NCI-H2081 treated with DMSO at 0.1 percent for 48 hours (cell line): ENCODE data around the gene WDR20.
"Not testable (repeated sequence)": the region's sequence is repeated elsewhere in the genome, so short reads cannot be mapped to it uniquely, and the experiment has no call there.

ENCODE experiments used
- DNase-seq: peaks from one replicate; lab custom pipeline; 2025; lab: John Stamatoyannopoulos, UW

The WDR20 gene

DNA sequence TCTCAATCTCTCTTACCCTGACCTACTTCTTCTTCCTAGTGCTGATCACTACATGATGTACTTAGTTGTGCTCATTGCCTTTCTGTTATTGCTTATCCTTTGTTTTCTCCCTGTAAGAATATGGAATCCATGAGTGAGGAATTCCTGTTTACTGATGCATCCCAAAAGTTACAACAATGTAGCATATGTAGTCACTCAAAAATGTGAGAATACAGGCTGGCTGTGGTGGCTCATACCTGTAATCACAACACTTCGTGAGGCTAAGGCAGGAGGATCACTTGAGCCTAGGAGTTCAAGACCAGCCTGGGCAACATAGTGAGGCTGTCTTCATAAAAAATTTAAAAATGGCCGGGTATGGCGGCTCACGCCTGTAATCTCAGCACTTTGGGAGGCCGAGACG is 8.0 kb upstream of the WDR20 start:
- no peak for DNase-seq

DNA sequence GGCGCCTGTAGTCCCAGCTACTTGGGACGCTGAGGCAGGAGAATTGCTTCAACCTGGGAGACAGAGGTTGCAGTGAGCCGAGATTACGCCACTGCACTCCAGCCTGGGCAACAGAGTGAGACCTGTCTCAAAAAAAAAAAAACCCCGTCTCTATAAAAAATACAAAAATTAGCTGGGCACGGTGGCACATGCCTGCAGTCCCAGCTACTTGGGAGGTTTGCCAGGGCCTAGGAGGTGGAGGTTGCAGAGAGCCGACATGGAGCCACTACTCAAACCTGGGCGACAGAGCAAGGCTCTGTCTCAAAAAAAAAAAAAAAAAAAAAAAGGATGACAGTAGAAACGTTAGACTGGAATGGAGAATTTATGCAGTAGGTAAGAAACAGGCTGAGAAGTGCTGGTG is 5.7 kb upstream of the WDR20 start:
- DNase-seq: not testable (repeated sequence)

DNA sequence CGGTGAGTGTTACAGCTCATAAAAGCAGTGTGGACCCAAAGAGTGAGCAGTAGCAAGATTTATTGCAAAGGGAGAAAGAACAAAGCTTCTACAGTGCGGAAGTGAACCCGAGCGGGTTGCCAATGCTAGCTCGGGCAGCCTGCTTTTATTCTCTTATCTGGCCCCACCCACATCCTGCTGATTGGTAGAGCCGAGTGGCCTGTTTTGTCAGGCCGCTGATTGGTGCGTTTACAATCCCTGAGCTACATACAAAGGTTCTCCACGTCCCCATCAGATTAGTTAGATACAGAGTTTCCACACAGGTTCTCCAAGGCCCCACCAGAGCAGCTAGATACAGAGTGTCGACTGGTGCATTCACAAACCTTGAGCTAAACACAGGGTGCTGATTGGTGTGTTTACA is 5.0 kb upstream of the WDR20 start:
- DNase-seq: not testable (repeated sequence)

DNA sequence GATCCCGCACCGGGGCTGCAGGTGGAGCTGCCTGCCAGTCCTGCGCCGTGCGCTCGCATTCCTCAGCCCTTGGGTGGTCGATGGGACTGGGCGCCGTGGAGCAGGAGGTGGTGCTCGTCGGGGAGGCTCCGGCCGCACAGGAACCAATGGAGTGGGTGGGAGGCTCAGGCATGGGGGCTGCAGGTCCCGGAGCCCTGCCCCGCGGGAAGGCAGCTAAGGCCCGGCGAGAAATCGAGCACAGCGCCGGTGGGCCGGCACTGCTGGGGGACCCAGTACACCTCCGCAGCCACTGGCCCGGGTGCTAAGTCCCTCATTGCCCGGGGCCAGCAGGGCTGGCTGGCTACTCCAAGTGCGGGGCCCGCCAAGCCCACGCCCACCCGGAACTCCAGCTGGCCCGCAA is 4.2 kb upstream of the WDR20 start:
- not testable (repeated sequence) for DNase-seq

DNA sequence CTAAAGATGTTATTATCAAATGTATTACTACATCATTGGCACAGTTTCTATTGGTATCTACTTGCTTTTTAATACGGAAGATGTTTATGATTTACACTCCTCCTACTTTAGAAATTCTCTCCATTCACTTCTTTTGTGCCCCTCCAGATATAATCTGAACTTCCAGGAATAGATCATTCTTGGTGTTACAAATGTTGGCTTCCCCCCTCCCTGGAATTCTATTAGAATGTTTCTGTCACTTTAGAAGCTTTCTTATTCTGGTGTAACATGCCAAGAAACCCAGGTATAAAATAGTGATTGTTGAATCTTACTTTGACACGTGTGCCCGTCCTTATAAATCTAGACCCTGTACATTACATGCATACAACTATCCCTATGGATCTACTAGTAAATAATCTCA is 1.2 kb upstream of the WDR20 start:
- DNase-seq: no peak

DNA sequence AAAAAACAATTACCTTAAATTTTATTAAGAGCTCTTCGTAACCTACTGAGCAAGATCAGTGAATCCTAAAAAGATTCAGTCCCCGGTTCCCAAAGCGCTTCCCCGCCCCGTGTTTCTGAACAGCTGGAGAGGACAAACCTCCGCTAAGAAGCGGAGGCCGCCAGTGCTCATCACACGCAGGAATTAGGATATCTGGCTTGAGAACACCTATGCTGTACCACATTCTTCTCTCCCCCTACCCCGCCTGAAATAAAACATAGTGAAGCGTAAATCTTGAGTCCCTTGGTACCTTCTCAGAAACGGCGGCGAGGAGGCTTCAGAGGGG is 774 bp upstream of the WDR20 start:
- no peak for DNase-seq

DNA sequence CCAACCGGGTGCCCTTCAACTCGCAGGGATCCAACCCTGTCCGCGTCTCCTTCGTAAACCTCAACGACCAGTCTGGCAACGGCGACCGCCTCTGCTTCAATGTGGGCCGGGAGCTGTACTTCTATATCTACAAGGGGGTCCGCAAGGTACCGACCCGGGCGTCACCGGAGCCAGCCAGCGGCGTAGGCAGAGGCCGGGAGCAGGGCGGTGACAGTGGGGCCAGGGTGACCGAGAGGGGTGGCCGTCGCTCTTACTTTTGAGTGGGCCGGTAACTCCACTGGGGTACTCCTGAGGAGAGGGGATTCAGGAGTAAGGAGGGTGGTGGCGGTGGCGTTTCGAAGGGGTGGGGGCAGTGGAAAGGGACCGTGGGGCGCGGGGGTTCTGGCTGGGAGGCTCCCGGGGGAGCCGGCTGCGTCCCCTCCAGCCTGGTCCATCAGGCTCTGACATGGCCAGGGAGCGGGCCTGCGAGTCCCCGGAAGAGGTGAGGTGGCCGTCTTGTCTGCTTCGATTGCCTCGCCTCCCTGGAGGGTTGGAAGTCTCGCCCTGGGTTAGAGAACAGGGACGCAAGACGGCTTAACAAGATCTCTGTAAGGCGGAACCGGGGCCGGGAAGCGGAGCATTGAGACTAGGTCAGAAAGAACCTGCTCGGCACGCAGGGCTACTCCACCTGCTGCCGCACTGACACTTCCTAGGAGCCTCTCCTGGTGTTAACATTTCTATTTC is 491 bp downstream of the WDR20 start:
- no peak for DNase-seq

DNA sequence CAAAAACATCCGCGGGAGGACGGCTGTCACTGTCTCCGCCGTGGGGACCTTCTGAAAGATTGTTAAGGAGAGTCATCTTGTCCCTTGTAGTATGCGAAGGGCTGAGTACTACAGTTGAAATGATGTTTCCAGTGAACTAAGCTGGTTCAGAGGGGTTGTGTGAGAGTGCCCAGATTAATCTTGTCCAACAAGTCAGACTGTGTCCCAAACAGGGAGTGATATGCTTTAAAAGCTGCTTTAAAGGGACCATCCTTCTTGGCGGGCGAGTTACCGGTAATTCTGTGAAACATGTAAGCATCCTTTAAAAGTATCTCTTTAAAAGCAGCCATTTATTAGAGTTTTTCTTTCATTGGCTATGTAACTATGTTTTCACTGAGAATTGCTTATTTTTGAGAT is 1.1 kb downstream of the WDR20 start:
- DNase-seq: no peak

DNA sequence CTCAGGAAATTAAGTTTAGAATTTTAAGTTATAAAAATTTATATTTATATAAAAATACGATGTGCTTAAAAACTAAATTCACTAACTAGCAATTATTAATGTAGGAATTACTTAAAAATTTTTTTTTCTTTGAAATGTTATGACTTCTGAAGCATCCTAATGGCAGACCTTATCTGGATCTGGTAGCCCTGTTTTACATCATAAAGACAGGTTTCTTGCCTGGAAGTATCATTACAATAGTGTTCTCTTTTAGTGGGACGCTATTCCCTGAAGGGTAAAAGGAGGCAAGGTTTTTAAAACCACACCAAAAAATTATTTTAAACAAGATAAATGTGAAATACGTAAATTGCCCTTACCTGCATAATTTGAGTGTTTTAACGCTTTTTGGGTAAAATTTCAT is 2.1 kb downstream of the WDR20 start:
- no peak for DNase-seq

DNA sequence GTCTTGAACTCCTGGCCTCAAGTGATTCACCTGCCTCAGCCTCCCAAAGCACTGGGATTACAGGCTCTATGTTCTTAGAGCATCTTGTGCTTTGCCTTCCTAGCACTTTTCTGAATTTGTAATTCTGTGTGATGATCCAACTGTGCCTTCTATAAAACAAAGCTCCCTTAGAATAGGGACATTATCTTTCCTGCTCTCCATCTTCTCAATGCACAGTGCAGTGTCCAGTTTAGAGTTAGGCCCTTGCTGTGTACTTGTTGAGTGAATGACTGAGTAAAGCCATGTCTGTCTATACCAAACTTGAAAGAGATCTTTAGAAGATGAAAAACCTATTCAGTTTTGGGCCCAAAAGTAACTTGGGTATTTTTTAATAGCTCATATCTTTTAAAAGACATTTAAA is 5.2 kb downstream of the WDR20 start:
- no peak for DNase-seq

DNA sequence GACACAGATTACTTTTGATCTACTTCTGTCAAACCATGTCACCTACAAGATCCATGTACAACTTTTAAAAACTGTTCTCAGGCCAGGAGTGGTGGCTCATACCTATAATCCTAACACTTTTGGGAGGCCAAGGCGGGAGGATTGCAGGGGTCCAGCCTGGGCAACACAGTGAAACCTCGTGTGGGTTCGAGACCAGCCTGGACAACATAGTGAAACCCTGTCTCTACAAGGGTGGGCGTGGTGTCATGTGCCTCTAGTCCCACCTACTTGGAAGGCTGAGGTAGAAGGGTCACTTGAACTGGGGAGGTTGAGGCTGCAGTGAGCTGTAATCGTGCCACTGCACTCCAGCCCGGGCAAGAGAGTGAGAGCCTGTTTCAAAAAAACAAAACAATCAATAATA is 5.7 kb downstream of the WDR20 start:
- no peak for DNase-seq

DNA sequence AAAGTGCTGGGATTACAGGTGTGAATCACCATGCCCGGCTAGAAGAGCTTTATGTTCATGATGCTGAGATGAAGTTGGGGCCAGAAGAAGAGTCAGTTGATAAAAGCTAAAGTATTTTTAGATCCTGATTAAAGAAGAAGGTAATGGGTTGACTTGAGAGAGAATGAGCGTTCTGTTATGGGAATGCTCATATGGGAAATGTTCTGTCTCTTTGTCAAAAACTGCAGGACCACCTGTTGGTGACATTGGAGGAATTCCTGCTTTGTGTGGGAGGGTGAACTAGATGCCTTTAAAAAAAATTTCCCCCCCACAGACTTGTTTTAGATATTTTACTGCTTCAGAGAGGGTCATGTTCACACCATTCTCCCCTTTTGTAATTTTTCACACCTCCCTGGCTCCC is 6.7 kb downstream of the WDR20 start:
- DNase-seq: no peak

DNA sequence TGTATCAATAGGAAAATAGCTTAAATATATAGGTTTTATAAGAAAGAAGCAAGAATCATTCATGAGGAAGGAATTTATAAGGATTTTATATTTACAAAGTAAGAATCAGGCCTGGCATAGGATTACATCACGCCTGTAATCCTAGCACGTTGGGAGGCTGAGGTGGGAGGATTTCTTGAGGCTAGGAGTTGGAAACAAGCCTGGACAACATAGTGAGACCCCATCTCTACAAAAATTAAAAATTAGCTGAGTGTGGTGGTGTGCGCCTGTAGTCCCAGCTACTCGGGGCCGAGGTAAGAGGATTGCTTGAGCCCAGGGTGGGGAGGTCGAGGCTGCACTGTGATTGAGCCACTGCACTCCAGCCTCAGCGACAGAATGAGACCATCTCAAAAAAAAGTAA is 10.4 kb downstream of the WDR20 start:
- no peak for DNase-seq

DNA sequence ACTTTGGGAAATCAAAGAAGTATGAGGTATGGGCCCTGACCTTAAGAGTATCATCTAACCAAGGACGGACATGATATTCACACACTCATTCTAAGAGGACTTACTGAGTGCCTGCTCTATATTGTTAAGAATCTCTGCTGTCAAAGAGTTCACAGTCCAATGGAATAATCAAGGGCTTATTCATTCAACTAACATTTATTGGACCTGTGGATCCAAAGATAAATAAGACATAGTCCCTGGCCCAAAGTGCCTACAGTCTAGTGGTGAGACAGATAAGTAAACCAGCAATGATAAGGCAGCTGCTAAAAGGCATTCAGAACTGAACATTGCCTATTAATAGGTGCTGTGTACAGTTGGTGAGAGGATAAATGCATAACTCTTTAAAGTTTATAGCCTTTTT is 11.0 kb downstream of the WDR20 start:
- DNase-seq: no peak

DNA sequence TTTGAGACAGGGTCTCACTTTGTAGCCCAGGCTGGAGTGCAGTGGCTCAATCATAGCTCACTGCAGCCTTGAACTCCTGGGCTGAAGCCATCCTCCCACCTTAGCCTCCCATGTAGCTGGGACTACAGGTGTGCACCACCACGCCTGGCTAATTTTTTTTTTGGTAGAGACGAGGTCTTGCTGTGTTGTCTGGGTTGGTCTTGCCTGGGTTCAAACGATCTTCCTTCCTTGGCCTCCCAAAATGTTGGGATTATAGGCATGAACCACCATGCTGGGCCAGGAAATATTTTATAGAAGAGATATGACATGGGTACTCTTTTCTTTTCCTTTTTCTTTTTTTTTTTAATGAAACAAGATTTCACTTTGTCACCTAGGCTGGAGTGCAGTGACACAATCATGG is 11.7 kb downstream of the WDR20 start:
- not testable (repeated sequence) for DNase-seq

DNA sequence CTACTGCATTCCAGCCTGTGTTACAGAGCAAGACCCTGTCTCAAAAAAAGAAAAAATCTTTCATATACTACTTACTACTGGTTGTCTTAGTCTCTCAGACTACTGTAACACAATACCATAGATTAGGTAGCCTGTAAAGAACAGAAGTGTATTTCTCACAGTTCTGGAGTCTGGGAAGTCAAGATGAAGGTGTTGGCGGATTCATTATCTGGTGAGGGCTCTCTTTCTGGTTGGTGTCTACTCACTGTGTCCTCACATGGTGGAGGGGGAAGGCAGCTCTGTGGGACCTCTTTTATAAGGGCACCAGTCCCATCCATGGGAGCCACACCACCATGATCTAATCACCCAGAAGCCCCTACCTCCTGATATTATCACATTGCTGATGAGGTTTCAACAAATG is 14.4 kb downstream of the WDR20 start:
- no peak for DNase-seq

DNA sequence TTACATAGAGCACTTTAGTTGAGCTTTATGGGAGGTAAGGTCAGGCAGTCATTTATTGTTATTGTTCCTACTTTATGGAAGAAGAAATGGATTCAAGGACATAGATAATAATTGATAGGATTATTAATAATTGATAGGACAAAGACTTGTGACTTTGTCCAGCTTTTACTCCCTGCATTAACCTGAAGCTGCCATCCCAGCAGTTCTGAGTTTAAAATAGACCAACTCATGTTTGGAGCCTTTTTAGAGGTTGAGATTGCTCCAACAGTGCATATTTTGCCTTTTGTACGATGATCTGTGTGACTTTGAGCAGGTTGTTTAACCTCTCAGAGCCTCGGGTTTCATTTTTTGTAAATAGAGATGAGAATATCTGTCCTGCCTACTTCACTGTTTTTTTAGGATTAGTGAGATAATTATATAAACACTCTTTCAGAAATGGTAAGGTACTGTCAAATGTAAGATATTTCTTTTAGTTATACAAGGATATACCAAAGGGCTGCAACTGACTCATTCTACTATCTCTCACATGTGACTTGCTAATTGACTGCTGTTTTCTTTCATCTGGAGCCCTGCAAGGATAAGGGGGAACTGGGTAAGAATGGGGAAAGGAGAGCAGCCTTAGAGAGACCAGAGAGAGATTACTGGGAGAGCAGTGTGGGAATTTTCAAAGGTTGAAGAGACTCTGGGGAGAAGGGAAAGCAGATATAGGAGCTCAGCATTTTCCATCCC is 15.3 kb downstream of the WDR20 start:
- no peak for DNase-seq

DNA sequence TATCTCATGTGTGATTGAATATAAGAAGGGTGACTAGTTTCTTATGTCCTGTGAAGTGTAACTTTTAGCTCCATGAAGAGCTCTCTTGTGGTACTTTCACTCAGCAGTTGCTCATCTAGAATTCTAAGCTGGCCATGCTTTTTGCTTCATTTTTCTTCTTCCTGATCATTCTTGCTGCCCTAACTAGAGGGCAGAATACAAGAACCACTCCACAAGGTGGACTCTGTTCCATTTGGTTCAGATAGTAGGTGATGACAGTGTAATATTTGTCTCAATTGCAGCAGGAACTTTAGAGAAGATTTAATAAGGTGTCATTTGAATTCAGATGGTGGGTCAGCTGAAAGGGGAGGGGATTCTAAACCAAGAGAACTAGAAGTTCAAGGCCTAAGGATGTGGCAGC is 17.6 kb downstream of the WDR20 start:
- DNase-seq: no peak

DNA sequence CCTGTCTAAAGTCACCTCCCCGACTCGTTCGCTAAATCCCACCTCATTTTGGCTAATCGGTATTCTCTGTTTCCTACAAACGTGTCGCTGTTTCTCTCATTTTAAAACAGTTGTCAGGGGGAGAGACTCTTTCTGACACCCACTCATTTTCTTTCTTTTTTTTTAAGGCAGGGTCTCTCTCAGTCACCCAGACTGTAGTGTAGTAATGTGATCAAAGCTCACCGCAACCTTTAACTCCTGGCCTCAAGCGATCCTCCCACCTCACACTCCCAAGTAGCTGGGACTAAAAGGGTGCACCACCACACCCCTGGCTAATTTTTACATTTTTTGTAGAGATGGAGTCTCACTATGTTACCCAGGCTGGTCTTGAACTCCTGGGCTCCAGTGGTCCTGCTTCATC is 19.1 kb downstream of the WDR20 start:
- no peak for DNase-seq

DNA sequence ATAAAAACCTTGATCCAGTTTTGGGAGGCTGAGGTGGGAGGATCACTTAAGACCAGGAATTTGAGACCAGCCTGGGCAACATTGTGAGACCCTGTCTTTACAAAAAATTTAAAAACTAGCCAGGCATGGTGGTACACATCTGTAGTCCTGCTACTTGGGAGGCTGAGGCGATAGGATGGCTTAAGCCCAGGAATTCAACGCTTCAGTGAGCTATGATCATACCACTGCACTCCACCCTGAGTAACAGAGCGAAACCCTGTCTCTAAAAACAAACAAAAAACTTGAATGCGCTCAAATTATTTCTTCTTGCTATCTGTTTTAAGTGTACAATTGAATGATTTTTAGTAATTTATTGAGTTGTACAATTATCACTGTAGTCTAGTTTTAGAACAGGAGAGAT is 20.1 kb downstream of the WDR20 start:
- DNase-seq: no peak

DNA sequence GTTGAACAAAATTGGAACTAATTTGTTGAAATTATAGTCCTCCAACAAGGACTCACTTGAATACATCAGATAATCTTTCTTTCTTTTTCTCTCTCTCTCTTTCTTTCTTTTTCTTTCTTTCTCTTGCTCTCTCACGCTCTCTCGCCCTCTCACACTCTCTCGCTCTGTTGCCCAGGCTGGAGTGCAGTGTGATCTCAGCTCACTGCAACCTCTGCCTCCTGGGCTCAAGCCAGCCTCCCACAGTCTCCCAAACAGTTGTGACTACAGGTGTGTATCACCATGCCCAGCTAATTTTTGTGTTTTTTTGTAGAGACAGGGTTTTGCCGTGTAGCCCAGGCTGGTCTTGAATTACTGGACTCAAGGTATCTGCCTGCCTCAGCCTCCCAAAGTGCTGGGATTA is 22.8 kb downstream of the WDR20 start:
- no peak for DNase-seq

DNA sequence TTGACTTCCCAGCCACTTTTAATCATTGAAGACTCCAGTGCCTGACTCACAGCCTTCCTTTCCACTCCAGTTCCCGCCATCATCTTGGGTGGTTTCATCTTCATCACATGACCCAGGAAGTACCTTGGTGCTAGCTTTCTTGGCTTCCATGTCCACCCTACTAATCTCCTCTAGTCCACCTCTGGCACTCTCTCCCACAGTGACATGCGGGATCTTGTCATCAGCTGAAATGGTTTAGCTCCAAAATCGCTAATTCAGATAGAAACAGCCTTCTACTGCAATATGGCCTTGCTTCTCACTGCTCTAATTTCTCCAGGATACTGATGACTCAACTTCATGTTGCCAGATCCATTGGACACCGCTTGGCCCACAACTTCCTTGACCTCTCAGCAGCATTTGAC is 24.5 kb downstream of the WDR20 start:
- DNase-seq: no peak

DNA sequence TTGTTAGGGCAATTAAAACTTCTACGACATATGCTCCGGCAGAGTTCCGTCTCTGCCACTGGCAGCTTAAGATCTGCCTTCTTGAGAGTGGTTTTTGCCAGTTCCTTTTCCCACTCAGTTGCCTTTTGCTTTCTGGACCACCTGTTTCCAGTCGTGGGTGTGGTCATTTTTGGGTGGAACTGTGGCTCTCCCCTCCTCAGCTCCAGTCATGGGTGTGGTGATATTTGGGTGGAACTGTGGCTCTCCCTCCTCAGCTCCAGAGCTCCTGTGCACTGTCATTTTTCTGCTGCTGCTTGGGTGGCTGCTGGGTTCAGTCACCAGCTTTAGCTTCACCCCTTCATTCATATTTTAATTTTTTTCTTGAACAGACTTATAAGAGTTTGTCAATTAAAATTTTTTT is 25.3 kb downstream of the WDR20 start:
- no peak for DNase-seq

DNA sequence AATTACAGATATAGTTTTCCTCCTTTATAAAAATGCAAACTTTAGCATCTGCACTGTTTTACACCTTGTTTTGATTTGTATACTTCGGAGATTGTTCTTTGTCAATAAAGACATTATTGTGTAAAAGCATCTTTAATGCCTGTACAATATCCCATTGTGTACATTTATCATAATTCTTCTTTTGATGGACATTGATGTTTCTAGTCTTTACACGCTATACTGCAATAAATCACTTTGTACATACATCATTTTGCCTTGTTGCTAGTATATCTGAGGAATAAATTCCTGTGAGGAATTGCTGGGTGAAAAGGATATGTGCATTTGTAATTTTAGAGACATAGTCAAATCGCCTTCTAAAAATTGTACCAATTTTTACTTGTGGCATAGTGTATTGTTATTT is 30.4 kb downstream of the WDR20 start:
- no peak for DNase-seq
